Neural cell (in vitro differentiated cells): ENCODE measurements around the gene RNF145.

Experiments used
- EZH2 ChIP-seq: fragments of 200-600, 300-800 bp; shearing (Covaris generic), sonication (generic); IDR thresholded peaks from 2 replicates; pipeline ENCODE4 v1.6.1; 2014; ENCODE audit warnings: antibody characterized with exemption, low read length, borderline replicate concordance, mild to moderate bottlenecking; ENCODE audit not compliant: insufficient read depth, poor library complexity, severe bottlenecking
- MXI1 ChIP-seq: fragments of 450-650 bp; conservative IDR thresholded peaks from 2 replicates; pipeline ENCODE4 v1.6.1; 2014; ENCODE audit warnings: antibody characterized with exemption, mild to moderate bottlenecking; ENCODE audit not compliant: poor library complexity, severe bottlenecking
- POLR2AphosphoS5 ChIP-seq: IDR thresholded peaks from 2 replicates; pipeline ENCODE4 v1.6.1; 2012
- SMC3 ChIP-seq: fragments of 450-650 bp; conservative IDR thresholded peaks from 2 replicates; pipeline ENCODE4 v1.6.1; 2014; ENCODE audit warnings: antibody characterized with exemption, mild to moderate bottlenecking, moderate library complexity; ENCODE audit not compliant: poor library complexity
- TAF1 ChIP-seq: IDR thresholded peaks from 2 replicates; pipeline ENCODE4 v1.6.1; 2012; ENCODE audit warnings: low read depth
- TF ChIP-seq, protein P1 (sequence below): fragments of 450-650 bp; IDR thresholded peaks from 2 replicates; pipeline ENCODE4 v1.5.1; 2014; ENCODE audit warnings: antibody characterized with exemption, mild to moderate bottlenecking, moderate library complexity; ENCODE audit not compliant: poor library complexity, severe bottlenecking

DNA sequence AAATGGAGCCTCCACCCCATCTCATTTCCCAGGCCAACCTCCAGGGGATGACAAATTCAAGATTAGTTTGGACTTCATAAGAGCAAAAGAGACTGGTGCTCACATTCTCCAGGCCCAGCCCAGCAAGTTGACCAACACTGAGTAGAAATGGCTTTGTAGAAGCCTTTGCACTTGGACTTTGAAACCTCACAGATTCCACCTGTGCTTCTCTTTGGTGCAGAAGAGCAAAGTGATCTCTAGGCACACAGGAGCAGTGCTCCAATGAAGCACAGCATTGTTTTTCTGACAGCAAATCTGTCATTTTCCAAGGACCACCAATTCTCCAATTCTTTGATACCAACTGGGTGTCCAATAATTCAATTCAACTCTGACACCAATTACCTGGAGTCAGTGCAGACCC lies 17.1 kb upstream of the RNF145 start:
- TF ChIP-seq, protein P1, sequence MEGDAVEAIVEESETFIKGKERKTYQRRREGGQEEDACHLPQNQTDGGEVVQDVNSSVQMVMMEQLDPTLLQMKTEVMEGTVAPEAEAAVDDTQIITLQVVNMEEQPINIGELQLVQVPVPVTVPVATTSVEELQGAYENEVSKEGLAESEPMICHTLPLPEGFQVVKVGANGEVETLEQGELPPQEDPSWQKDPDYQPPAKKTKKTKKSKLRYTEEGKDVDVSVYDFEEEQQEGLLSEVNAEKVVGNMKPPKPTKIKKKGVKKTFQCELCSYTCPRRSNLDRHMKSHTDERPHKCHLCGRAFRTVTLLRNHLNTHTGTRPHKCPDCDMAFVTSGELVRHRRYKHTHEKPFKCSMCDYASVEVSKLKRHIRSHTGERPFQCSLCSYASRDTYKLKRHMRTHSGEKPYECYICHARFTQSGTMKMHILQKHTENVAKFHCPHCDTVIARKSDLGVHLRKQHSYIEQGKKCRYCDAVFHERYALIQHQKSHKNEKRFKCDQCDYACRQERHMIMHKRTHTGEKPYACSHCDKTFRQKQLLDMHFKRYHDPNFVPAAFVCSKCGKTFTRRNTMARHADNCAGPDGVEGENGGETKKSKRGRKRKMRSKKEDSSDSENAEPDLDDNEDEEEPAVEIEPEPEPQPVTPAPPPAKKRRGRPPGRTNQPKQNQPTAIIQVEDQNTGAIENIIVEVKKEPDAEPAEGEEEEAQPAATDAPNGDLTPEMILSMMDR, result no peak
- TF ChIP-seq EZH2 (no peak), POLR2AphosphoS5 (no peak), MXI1 (no peak), SMC3 (no peak), TAF1 (no peak)
